HepG2 (cell line): Measurements from ENCODE around the gene TCERG1L. TPM values are rescaled to one million over a fixed set of nuclear protein-coding genes. Genes with fewer than 3 reads are reported as not detected.

Experiments
- ATAC-seq: fragments of 200-7000 bp; cut with Tn5 transposase; 3 replicates; pipeline ENCODE4 v1.9.1; 2020; ENCODE audit warnings: mild to moderate bottlenecking, moderate library complexity
- BruUV-seq: library from RNA; stranded (reverse); fragments of 400-500 nt; replicated peaks from 2 replicates; lab custom pipeline; 2021; lab: Mats Ljungman, UMichigan
- CTCF ChIA-PET: fragments of 300-600 bp; formaldehyde crosslinking; extraction: SDS; loops from one replicate; lab custom pipeline; 2021; ENCODE audit warnings: low total read pairs, inconsistent platforms, low intra/inter-chr PET ratio; lab: Yijun Ruan, JAX
- POLR2A ChIA-PET: fragments of 350-600 bp; sonication (Branson Sonifier 250); formaldehyde crosslinking; loops from one replicate; lab custom pipeline; 2020; ENCODE audit warnings: antibody characterized with exemption, inconsistent platforms; lab: Yijun Ruan, JAX
- DNase-seq: peaks from one replicate; pipeline ENCODE4 v3.0.0-alpha.2; 2015; ENCODE audit warnings: low spot score
- FAIRE-seq: peaks from 3 replicates; lab custom pipeline; 2011; peaks lifted over from hg19 to GRCh38; lab: Jason Lieb, UNC
- H2AFZ ChIP-seq: one replicate; pipeline ENCODE4 v1.6.1; 2011; ENCODE audit warnings: low read length, inconsistent platforms
- H3K27ac ChIP-seq: fragments of 300-600 bp; 3 replicates; pipeline ENCODE4 v1.8.0; 2011; ENCODE audit warnings: mixed run types, mild to moderate bottlenecking, mixed read lengths, low read length, inconsistent platforms; ENCODE audit not compliant: insufficient read depth; ENCODE audit errors: extremely low read length
- H3K27me3 ChIP-seq, 2 experiments: fragments of 200-600 bp in 1 of 2; 2 replicates in 1 of 2; 3 replicates in 1 of 2; pipeline versions ENCODE4 v1.6.0 to v1.8.0; 2011; ENCODE audit warnings: low read length in 2 of 2, mild to moderate bottlenecking in 2 of 2, moderate library complexity in 2 of 2, inconsistent platforms in 1 of 2; ENCODE audit not compliant: insufficient read depth in 2 of 2, control insufficient read depth in 1 of 2
- H3K36me3 ChIP-seq, 2 experiments: fragments of 200-600 bp in 1 of 2; replicated peaks in 1 of 2; 2 replicates in 1 of 2; 3 replicates in 1 of 2; pipeline versions ENCODE4 v1.5.1 to v1.8.0; 2011; ENCODE audit warnings: low read length in 2 of 2, inconsistent platforms in 1 of 2; ENCODE audit not compliant: insufficient read depth in 2 of 2, control insufficient read depth in 1 of 2
- H3K4me1 ChIP-seq: 2 replicates; pipeline ENCODE4 v1.5.1; 2012; ENCODE audit warnings: low read length, inconsistent platforms; ENCODE audit not compliant: insufficient read depth
- H3K4me2 ChIP-seq: 2 replicates; pipeline ENCODE4 v1.6.0; 2011; ENCODE audit warnings: low read depth, low read length, inconsistent platforms
- H3K4me3 ChIP-seq, 3 experiments: fragments of 200-600 bp in 1 of 3; sonication (generic), shearing (Covaris generic) in 1 of 3; replicated peaks in 1 of 3; 2 replicates each; pipeline ENCODE4 v1.5.1; 2011 to 2016; ENCODE audit warnings: low read length in 3 of 3, inconsistent platforms in 2 of 3, low read depth in 2 of 3, mild to moderate bottlenecking in 2 of 3, control low read depth in 1 of 3, mixed read lengths in 1 of 3; ENCODE audit not compliant: insufficient read depth in 1 of 3
- H3K79me2 ChIP-seq: one replicate; pipeline ENCODE4 v1.6.1; 2011; ENCODE audit warnings: low read length, inconsistent platforms; ENCODE audit not compliant: insufficient read depth
- H3K9ac ChIP-seq: 2 replicates; pipeline ENCODE4 v1.6.0; 2011; ENCODE audit warnings: mild to moderate bottlenecking, low read depth, low read length, inconsistent platforms; ENCODE audit not compliant: insufficient read depth
- H3K9me3 ChIP-seq: 2 replicates; pipeline ENCODE4 v1.5.1; 2012; ENCODE audit warnings: mild to moderate bottlenecking, low read length
- H4K20me1 ChIP-seq: 2 replicates; pipeline ENCODE4 v1.6.0; 2011; ENCODE audit warnings: inconsistent platforms, mild to moderate bottlenecking, low read length, moderate library complexity; ENCODE audit not compliant: insufficient read depth
- KDM2A ChIP-seq: sonication (generic); formaldehyde crosslinking; IDR thresholded peaks from 2 replicates; pipeline ENCODE4 v1.4.0; 2020; ENCODE audit warnings: low read depth, missing genetic modification reagents, borderline replicate concordance
- MED13 ChIP-seq: sonication (generic); formaldehyde crosslinking; IDR thresholded peaks from 2 replicates; pipeline ENCODE4 v1.5.0; 2020; ENCODE audit warnings: missing genetic modification reagents
- NCOA5 ChIP-seq: sonication (generic); formaldehyde crosslinking; IDR thresholded peaks from 2 replicates; pipeline ENCODE4 v1.4.0; 2020; ENCODE audit warnings: missing genetic modification reagents
- PHF8 ChIP-seq: sonication (generic); formaldehyde crosslinking; IDR thresholded peaks from 2 replicates; pipeline ENCODE4 v1.5.0; 2020; ENCODE audit warnings: missing genetic modification reagents
- SP140L ChIP-seq: sonication (generic); formaldehyde crosslinking; IDR thresholded peaks from 2 replicates; pipeline ENCODE4 v1.4.0; 2020; ENCODE audit warnings: missing genetic modification reagents, borderline replicate concordance
- SP5 ChIP-seq: IDR thresholded peaks from 2 replicates; pipeline ENCODE4 v1.6.1; 2016; ENCODE audit warnings: low read depth, borderline replicate concordance
- ZMYM2 ChIP-seq: sonication (generic); formaldehyde crosslinking; IDR thresholded peaks from 2 replicates; pipeline ENCODE4 v1.8.0; 2022; ENCODE audit warnings: mild to moderate bottlenecking, missing genetic modification reagents
- ZNF546 ChIP-seq: sonication (generic); formaldehyde crosslinking; conservative IDR thresholded peaks from 2 replicates; pipeline ENCODE4 v1.8.1; 2023; ENCODE audit warnings: mild to moderate bottlenecking, missing genetic modification reagents
- ZNF776 ChIP-seq: sonication (generic); formaldehyde crosslinking; IDR thresholded peaks from 2 replicates; pipeline ENCODE4 v1.4.0; 2020; ENCODE audit warnings: mild to moderate bottlenecking, missing genetic modification reagents
- WGBS: methylation state at CpG from one replicate; pipeline ENCODE4 v1.1.6; 2017; ENCODE audit warnings: low lambda C conversion rate; 5-methylcytosine and 5-hydroxymethylcytosine counted together
- in situ Hi-C: cut with HindIII; loops from 2 replicates; pipeline ENCODE4 v1.10.0; 2017; ENCODE audit warnings: low pct_unique_long_range_greater_than_20kb; ENCODE audit not compliant: extremely low pct_ligation_motif_present
- intact Hi-C: fragments of 100-400 bp; cut with micrococcal nuclease; formaldehyde crosslinking; loops from one replicate; pipeline ENCODE4 v1.10.0; 2022; ENCODE audit not compliant: unreplicated experiment
- polyA plus RNA-seq, 8 experiments: library from polyadenylated mRNA; depleted of rRNA in 3 of 8; stranded (reverse) in 7 of 8; unstranded in 1 of 8; fragments of >200 nt; fragmentation: Illumina TruSeq in 4 of 8; extraction: Trizol in 4 of 8; gene quantifications; 2 replicates each; pipeline versions ENCODE4 v1.2.1 to v1.2.3, GENCODE V29; 2011 to 2016; ENCODE audit warnings: low read depth in 4 of 8, missing spikeins in 1 of 8, mixed read lengths in 1 of 8; ENCODE audit not compliant: insufficient read depth in 1 of 8
- total RNA-seq, 5 experiments: library from RNA; depleted of rRNA; stranded (reverse); fragments of >200 nt; fragmentation: Illumina TruSeq; extraction: Trizol; gene quantifications; 2 replicates each; pipeline ENCODE4 v1.2.3, GENCODE V29; 2016; ENCODE audit warnings: low read depth in 1 of 5
- TF ChIP-seq, protein P1 (sequence below): sonication (generic); formaldehyde crosslinking; IDR thresholded peaks from 2 replicates; pipeline ENCODE4 v1.5.0; 2020; ENCODE audit warnings: mild to moderate bottlenecking, missing genetic modification reagents
- TF ChIP-seq, protein P2 (sequence below): sonication (generic); formaldehyde crosslinking; IDR thresholded peaks from 2 replicates; pipeline ENCODE4 v1.8.1; 2023; ENCODE audit warnings: mild to moderate bottlenecking, inconsistent platforms, moderate library complexity, missing genetic modification reagents, borderline replicate concordance
- TF ChIP-seq, protein P3 (sequence below): sonication (generic); IDR thresholded peaks from 2 replicates; pipeline ENCODE4 v1.6.1; 2016; ENCODE audit warnings: low read depth, borderline replicate concordance
- TF ChIP-seq, protein P4 (sequence below): sonication (generic); formaldehyde crosslinking; IDR thresholded peaks from 2 replicates; pipeline ENCODE4 v1.8.0; 2022; ENCODE audit warnings: mild to moderate bottlenecking, missing genetic modification reagents
- TF ChIP-seq, protein P5 (sequence below): sonication (generic); formaldehyde crosslinking; IDR thresholded peaks from 2 replicates; pipeline ENCODE4 v1.8.1; 2022; ENCODE audit warnings: mild to moderate bottlenecking, missing genetic modification reagents
- TF ChIP-seq, protein P6 (sequence below): sonication (generic); formaldehyde crosslinking; IDR thresholded peaks from 2 replicates; pipeline ENCODE4 v1.8.0; 2022; ENCODE audit warnings: mild to moderate bottlenecking, missing genetic modification reagents; ENCODE audit not compliant: insufficient replicate concordance

The TCERG1L gene
- total and polyA plus RNA-seq, 2 of the 13 experiments (the other 11 are each of a cell fraction or from before 2014, with no cell fraction given), result not detected

DNA sequence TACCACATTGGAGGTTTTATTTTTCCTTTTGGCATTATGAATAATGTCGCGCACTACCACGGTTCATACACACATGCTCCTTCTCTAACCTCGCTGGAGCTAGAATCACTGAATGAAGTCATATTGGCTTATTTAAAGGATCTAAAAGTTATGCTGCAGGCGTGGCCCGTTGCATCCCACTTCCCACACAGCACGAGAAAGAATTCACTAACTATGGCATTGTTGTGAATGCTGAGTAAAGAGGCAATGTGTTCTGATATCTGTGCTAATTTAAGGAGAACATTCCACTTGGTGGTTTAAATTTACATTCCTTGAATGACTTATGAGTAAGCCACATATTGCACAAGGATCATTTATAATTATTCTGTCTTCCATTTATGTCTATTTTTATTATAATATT lies 20.7 kb downstream of the TCERG1L start (continued):
- TF ChIP-seq, protein P1, sequence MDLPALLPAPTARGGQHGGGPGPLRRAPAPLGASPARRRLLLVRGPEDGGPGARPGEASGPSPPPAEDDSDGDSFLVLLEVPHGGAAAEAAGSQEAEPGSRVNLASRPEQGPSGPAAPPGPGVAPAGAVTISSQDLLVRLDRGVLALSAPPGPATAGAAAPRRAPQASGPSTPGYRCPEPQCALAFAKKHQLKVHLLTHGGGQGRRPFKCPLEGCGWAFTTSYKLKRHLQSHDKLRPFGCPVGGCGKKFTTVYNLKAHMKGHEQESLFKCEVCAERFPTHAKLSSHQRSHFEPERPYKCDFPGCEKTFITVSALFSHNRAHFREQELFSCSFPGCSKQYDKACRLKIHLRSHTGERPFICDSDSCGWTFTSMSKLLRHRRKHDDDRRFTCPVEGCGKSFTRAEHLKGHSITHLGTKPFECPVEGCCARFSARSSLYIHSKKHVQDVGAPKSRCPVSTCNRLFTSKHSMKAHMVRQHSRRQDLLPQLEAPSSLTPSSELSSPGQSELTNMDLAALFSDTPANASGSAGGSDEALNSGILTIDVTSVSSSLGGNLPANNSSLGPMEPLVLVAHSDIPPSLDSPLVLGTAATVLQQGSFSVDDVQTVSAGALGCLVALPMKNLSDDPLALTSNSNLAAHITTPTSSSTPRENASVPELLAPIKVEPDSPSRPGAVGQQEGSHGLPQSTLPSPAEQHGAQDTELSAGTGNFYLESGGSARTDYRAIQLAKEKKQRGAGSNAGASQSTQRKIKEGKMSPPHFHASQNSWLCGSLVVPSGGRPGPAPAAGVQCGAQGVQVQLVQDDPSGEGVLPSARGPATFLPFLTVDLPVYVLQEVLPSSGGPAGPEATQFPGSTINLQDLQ (CRISPR knock-in tag), result no peak
- TF ChIP-seq, protein P2, sequence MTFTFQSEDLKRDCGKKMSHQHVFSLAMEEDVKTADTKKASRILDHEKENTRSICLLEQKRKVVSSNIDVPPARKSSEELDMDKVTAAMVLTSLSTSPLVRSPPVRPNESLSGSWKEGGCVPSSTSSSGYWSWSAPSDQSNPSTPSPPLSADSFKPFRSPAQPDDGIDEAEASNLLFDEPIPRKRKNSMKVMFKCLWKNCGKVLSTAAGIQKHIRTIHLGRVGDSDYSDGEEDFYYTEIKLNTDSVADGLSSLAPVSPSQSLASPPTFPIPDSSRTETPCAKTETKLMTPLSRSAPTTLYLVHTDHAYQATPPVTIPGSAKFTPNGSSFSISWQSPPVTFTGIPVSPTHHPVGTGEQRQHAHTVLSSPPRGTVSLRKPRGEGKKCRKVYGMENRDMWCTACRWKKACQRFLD (CRISPR knock-in tag), result no peak
- TF ChIP-seq, protein P3, sequence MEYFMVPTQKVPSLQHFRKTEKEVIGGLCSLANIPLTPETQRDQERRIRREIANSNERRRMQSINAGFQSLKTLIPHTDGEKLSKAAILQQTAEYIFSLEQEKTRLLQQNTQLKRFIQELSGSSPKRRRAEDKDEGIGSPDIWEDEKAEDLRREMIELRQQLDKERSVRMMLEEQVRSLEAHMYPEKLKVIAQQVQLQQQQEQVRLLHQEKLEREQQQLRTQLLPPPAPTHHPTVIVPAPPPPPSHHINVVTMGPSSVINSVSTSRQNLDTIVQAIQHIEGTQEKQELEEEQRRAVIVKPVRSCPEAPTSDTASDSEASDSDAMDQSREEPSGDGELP, result no peak
- TF ChIP-seq SP5 (CRISPR knock-in tag) (no peak), NCOA5 (CRISPR knock-in tag) (no peak), KDM2A (CRISPR knock-in tag) (no peak)

DNA sequence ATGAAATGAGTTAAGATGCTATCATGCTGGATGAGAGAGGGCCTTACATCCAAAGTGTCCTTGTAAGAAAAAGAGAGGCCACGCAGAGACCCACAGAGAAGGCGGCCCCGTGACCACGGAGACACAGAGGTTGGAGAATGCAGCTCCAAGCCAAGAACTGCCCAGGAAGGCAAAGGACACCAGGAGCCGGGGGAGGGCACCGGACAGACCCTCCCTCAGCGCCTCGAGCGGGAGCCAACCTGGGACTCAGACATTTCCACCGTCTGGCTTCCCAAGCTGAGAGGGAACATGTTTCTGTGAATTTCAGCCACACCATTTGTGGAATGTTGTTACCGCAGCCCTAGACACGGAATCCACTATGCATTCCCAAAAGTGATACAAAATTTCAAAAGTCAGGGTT lies 22.9 kb downstream of the TCERG1L start:
- intact Hi-C loops, result no loop called here
- Histone ChIP-seq H3K9me3 (no peaks in the 10 kb centered on the region), H3K4me3 (no peak overlapping the region), H3K27ac (no peak overlapping the region), H3K27me3 (peaks cover 0 to 9% of the 10 kb centered on the region in 2 experiments; a peak in 1 of 5 replicates), H2AFZ (no peak overlapping the region), H3K36me3 (no peaks in the 10 kb centered on the region), H4K20me1 (no peaks in the 10 kb centered on the region), H3K4me1 (no peaks in the 10 kb centered on the region), H3K79me2 (no peaks in the 10 kb centered on the region), H3K4me2 (no peak overlapping the region), H3K9ac (no peak overlapping the region)
- in situ Hi-C loops, result no loop called here
- ChIA-PET POLR2A (no interaction called here), CTCF (no interaction called here)
- no TSS peak for BruUV-seq
- FAIRE-seq (no peak), ATAC-seq (no peak), DNase-seq (no peak)
- WGBS, result 39% methylated on average over 9 of the region's 12 CpGs
- TF ChIP-seq ZNF546 (CRISPR knock-in tag), result no peak
- no peak for TF ChIP-seq ZNF776 (CRISPR knock-in tag)
- TF ChIP-seq, protein P4, sequence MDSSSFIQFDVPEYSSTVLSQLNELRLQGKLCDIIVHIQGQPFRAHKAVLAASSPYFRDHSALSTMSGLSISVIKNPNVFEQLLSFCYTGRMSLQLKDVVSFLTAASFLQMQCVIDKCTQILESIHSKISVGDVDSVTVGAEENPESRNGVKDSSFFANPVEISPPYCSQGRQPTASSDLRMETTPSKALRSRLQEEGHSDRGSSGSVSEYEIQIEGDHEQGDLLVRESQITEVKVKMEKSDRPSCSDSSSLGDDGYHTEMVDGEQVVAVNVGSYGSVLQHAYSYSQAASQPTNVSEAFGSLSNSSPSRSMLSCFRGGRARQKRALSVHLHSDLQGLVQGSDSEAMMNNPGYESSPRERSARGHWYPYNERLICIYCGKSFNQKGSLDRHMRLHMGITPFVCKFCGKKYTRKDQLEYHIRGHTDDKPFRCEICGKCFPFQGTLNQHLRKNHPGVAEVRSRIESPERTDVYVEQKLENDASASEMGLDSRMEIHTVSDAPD (CRISPR knock-in tag), result no peak
- TF ChIP-seq, protein P5, sequence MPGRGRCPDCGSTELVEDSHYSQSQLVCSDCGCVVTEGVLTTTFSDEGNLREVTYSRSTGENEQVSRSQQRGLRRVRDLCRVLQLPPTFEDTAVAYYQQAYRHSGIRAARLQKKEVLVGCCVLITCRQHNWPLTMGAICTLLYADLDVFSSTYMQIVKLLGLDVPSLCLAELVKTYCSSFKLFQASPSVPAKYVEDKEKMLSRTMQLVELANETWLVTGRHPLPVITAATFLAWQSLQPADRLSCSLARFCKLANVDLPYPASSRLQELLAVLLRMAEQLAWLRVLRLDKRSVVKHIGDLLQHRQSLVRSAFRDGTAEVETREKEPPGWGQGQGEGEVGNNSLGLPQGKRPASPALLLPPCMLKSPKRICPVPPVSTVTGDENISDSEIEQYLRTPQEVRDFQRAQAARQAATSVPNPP, result no peak
- TF ChIP-seq ZMYM2 (CRISPR knock-in tag), result no peak
- no peak for TF ChIP-seq MED13
- TF ChIP-seq SP140L (CRISPR knock-in tag), result no peak
- no peak for TF ChIP-seq PHF8 (CRISPR knock-in tag)
- TF ChIP-seq, protein P6, sequence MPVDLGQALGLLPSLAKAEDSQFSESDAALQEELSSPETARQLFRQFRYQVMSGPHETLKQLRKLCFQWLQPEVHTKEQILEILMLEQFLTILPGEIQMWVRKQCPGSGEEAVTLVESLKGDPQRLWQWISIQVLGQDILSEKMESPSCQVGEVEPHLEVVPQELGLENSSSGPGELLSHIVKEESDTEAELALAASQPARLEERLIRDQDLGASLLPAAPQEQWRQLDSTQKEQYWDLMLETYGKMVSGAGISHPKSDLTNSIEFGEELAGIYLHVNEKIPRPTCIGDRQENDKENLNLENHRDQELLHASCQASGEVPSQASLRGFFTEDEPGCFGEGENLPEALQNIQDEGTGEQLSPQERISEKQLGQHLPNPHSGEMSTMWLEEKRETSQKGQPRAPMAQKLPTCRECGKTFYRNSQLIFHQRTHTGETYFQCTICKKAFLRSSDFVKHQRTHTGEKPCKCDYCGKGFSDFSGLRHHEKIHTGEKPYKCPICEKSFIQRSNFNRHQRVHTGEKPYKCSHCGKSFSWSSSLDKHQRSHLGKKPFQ (CRISPR knock-in tag), result no peak
